Erythroblast (primary cell): ENCODE results near the gene BEST4.
A peak's percentile ranks its signal among the peaks of the same experiment; 100 is the strongest.
"Not testable (repeated sequence)": the region's sequence is repeated elsewhere in the genome, so short reads cannot be mapped to it uniquely, and the experiment has no call there.

Source experiments
- DNase-seq, 2 experiments: peaks; one replicate each; lab custom pipeline; 2025; lab: John Stamatoyannopoulos, UW
- GATA1 ChIP-seq: IDR thresholded peaks from 2 replicates; pipeline ENCODE4 v1.6.1; 2011; ENCODE audit warnings: low read depth, mild to moderate bottlenecking, control low read depth, low read length, moderate library complexity
- POLR2A ChIP-seq: IDR thresholded peaks from 2 replicates; pipeline ENCODE4 v1.6.1; 2011; ENCODE audit warnings: mild to moderate bottlenecking, low read length

BEST4 gene

GRCh38 chr1:44784094-44785028, 3.6 kb downstream of the BEST4 start:
- no peak for DNase-seq
- TF ChIP-seq GATA1 (no peak), POLR2A (no peak)

DNA sequence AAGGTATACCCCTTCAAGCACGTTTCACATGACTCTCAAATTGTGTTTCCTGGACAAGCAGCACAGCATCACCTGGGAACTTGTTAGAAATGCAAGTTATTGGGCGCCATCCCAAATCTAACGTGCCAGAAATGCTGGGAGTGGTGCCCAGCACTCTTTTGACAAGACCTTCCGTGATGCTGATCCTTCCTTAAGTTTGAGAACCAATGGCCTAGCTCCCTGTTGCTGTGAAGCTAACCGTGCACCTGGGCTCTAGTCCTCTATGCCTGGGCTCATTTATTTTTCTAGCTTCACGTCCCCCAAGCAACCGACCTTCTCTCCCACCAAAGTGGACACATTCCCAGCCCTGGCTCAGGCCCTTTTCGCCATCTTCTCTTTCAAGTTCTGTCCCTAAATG, 4.3 kb downstream of the BEST4 start:
- no peak for DNase-seq
- TF ChIP-seq POLR2A: no peak
- no peak for TF ChIP-seq GATA1

DNA sequence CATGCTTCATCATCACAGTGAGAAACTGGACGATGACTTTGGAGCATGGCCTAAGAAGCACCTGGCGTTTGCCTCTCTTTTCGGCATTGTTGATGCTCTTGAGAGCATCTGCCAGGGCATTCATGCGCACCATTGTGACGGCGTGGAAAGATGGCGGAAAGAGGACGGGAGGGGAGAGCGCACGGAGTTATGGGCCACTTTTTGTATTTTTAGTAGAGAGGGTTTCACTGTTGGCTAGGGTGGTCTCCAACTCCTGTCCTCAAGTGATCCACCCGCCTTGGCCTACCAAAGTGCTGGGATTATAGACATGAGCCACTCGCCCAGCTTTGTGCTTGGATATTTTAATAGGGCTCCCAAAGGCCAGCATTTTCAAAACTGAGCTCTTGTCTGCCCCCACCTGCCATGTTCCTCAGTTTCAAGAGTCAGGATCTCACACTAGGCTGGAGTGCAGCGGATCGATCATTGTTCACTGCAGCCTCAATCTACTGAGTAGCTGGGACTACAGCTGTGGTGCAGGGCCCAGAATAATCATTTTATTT, 7.3 kb downstream of the BEST4 start:
- TF ChIP-seq GATA1 (no peak), POLR2A (no peak)
- no peak for DNase-seq

DNA sequence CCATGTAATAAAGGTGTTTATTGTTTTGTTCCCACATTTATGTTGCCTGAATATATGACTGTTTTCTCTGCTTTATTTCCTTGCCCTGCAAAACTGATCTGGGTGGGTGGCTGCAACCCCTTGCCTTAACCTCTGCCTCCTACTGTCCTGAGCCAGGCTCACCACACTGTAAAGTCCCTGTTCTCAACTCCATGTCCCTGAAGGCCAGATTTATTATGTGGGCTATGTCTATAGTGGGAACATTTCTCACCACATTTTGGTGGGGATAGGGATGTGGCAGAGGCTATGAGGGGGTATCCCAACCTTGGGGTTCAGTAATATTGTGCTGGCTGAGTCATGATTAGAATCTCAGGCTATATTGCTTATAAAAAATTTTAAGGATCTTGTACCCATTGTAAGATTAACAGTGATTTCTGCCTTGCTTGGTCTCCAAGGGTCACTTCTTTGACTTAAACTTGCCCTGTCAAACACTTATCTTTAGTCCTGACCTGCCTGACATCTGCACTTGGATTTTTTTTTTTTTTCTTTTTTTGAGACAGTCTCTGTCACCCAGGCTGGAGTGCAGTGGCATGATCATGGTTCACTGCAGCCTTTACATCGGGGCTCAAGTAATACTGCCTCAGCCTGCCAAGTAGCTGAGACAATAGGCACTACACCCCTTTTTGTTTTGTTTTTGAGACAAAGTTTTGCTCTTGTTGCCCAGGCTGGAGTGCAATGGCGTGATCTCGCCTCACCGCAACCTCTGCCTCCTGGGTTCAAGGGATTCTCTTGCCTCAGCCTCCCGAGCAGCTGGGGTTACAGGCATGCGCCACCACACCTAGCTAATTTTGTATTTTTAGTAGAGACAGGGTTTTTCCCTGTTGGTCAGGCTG, 9.0 kb downstream of the BEST4 start:
- TF ChIP-seq GATA1: no peak
- no peak for TF ChIP-seq POLR2A
- no peak for DNase-seq

- no peak for TF ChIP-seq POLR2A
- no peak for TF ChIP-seq GATA1
- no peak for DNase-seq
Measured at GRCh38 chr1:44777969-44778635, 9.9 kb downstream of the BEST4 start.

- DNase-seq: no peak
- TF ChIP-seq GATA1: no peak
- no peak for TF ChIP-seq POLR2A
Measured at GRCh38 chr1:44777547-44777946, 10.4 kb downstream of the BEST4 start.

DNA sequence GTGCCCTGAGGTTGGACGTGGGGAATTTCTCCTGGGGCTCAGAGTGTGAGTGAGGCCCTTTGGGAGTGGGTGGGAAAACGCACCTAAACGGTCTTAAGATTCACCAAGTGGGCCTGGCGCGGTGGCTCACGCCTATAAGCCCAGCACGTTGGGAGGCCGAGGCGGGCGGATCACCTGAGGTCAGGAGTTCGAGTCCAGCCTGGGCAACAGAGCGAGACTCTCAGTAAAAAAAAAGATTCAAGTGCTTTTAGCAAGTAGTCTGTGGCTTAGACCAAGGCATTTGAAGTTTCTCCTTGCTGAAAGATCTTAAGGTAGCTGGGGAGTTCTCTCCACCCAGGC, 11.3 kb downstream of the BEST4 start:
- peak in 1 of 2 experiments; percentile 44 for DNase-seq
- TF ChIP-seq POLR2A: no peak

- peak; percentile 53 to 69 for DNase-seq
- TF ChIP-seq GATA1: no peak
Measured at GRCh38 chr1:44775930-44776729, 11.8 kb downstream of the BEST4 start.

GRCh38 chr1:44775078-44775929, 12.7 kb downstream of the BEST4 start, which contains the start of gene RPS8:
Gene RPS8, plus strand, starts transcription at chr1:44775540. Its CDS starts 57 bp downstream, at chr1:44775597.
- DNase-seq: peak; percentile 96 to 97
- TF ChIP-seq GATA1: no peak
- TF ChIP-seq POLR2A: peak; percentile 99

DNA sequence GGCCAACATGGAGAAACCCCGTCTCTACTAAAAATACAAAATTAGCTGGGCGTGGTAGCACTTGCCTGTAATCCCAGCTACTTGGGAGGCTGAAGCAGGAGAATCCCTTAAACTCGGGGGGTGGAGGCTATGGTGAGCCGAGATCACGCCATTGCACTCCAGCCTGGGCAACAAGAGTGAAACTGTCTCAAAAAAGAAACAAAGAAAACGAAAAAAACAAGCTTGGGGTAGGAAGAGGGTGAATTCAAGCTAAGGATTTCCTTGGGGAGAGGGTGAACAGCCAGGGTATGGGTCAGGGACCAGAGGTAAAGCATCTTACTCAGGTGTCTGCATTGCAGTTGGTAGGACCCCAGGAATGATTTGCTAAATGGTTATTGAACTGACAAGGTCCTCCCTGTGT, 21.5 kb downstream of the BEST4 start:
- not testable (repeated sequence) for DNase-seq

DNA sequence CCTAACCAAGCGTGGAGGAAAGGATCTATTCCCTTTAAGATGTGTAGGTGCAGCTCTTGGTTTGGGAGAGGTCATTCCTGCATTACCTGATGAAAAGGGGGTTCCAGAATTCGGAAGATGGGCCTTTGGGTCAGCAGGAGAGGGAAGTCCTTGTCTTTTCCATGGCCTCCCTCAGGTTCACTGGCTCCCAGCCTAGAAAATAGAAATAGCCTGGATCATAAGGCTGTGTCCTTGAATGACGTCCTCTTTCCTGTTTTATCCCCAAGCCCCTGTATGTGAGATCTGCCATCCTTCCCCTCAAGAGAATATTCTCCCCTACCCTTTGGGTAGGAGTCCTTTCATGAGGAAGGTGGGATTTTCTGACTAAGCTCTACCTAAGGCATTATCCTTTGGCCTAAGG, 27.1 kb downstream of the BEST4 start:
- no peak for TF ChIP-seq POLR2A
- TF ChIP-seq GATA1: no peak
- DNase-seq: no peak

DNA sequence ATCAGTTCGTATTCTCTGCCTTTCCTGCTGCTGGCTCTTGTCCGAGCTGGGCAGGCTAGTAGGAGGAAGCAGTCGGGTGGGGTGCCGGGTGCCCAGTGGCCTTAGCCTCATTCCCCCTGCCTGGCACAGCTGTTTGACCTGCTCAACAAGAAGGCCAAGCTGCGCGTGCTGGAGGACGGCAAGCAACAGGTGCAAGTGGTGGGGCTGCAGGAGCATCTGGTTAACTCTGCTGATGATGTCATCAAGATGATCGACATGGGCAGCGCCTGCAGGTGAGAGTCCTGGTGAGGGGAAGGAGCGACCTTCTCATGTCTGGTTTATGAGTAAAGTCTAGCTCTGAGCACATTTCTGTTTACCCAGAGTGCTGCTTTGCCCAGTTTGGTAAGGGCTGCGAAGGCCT, 28.9 kb downstream of the BEST4 start:
- TF ChIP-seq GATA1: no peak
- TF ChIP-seq POLR2A: no peak
- no peak for DNase-seq
